PC-9 (cell line): ENCODE measurements around the gene TMEM225B.

Source experiments
- EZH2 ChIP-seq: fragments of 200-600 bp; sonication (generic); IDR thresholded peaks from 2 replicates; pipeline ENCODE4 v1.8.0; 2017; ENCODE audit warnings: antibody characterized with exemption, low read depth
- TF ChIP-seq, protein P1 (sequence below): fragments of 200-600 bp; sonication (generic); conservative IDR thresholded peaks from 2 replicates; pipeline ENCODE4 v1.6.1; 2017; ENCODE audit warnings: mixed run types, antibody characterized with exemption, mild to moderate bottlenecking, moderate library complexity

DNA sequence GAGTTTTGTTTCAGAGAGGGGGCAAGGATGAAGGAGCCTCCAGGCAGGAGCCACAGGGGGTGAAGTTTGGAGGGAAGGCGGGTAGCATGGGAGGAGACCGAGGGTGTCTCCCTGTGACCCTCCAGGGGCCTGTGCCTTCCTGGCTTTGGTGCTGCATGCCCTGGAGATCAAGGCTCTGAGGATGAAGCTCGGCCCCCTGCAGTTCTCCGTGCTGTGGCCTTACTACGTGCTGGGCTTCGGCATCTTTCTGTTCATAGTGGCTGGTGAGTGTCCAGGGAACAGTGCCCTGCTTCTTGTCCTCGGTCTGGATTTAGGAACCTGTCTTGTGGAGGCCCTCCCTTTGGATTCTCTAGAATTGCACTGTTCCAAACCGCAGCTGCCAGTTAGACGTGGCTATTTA, 9.5 kb downstream of the TMEM225B start:
- TF ChIP-seq, protein P1, sequence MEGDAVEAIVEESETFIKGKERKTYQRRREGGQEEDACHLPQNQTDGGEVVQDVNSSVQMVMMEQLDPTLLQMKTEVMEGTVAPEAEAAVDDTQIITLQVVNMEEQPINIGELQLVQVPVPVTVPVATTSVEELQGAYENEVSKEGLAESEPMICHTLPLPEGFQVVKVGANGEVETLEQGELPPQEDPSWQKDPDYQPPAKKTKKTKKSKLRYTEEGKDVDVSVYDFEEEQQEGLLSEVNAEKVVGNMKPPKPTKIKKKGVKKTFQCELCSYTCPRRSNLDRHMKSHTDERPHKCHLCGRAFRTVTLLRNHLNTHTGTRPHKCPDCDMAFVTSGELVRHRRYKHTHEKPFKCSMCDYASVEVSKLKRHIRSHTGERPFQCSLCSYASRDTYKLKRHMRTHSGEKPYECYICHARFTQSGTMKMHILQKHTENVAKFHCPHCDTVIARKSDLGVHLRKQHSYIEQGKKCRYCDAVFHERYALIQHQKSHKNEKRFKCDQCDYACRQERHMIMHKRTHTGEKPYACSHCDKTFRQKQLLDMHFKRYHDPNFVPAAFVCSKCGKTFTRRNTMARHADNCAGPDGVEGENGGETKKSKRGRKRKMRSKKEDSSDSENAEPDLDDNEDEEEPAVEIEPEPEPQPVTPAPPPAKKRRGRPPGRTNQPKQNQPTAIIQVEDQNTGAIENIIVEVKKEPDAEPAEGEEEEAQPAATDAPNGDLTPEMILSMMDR, result no peak
- no peak for TF ChIP-seq EZH2
